Astrocyte of the spinal cord (primary cell): ENCODE measurements around the gene LZTR1.

ENCODE experiments used
- DNase-seq: peaks from one replicate; pipeline ENCODE4 v3.0.0; 2011; ENCODE audit warnings: low read depth, low spot score
- H3K4me3 ChIP-seq: 2 replicates; pipeline ENCODE4 v1.5.1; 2011; ENCODE audit warnings: low read depth, mild to moderate bottlenecking, low read length, moderate library complexity
- CTCF ChIP-seq: IDR thresholded peaks from 2 replicates; pipeline ENCODE4 v1.5.1; 2012; ENCODE audit warnings: low read depth, mild to moderate bottlenecking, low read length, inconsistent platforms
- in situ Hi-C: cut with HindIII; loops from 2 replicates; pipeline ENCODE4 v1.10.0; 2017; ENCODE audit warnings: low sequenced_read_pairs

The LZTR1 gene

GRCh38 chr22:20957102-20957682 lies 24.9 kb upstream of the LZTR1 start:
- no peak for DNase-seq
- in situ Hi-C loops: no loop called here
- TF ChIP-seq CTCF: no peak
- peak overlapping the region; percentile 55 for H3K4me3 ChIP-seq

GRCh38 chr22:20957683-20958431 lies 24.2 kb upstream of the LZTR1 start:
- DNase-seq: no peak
- TF ChIP-seq CTCF: no peak
- H3K4me3 ChIP-seq: peak overlapping the region; percentile 55
- in situ Hi-C loops: no loop called here

- DNase-seq: no peak
- no peak overlapping the region for H3K4me3 ChIP-seq
- in situ Hi-C loops: no loop called here
- TF ChIP-seq CTCF: no peak
Measured at GRCh38 chr22:20959578-20960461, 22.3 kb upstream of the LZTR1 start.

- no peak for TF ChIP-seq CTCF
- in situ Hi-C loops: no loop called here
- H3K4me3 ChIP-seq: no peak overlapping the region
- DNase-seq: no peak
Measured at GRCh38 chr22:20960609-20961008, 21.5 kb upstream of the LZTR1 start.

- TF ChIP-seq CTCF: no peak
- no peak for DNase-seq
- in situ Hi-C loops: no loop called here
- H3K4me3 ChIP-seq: no peak overlapping the region
Measured at GRCh38 chr22:20962491-20962945, 19.6 kb upstream of the LZTR1 start.

GRCh38 chr22:20963201-20964052 lies 18.7 kb upstream of the LZTR1 start:
- H3K4me3 ChIP-seq: no peak overlapping the region
- no peak for DNase-seq
- TF ChIP-seq CTCF: no peak
- in situ Hi-C loops: no loop called here
